ENCODE measurements around the gene MEGF11.

DNA sequence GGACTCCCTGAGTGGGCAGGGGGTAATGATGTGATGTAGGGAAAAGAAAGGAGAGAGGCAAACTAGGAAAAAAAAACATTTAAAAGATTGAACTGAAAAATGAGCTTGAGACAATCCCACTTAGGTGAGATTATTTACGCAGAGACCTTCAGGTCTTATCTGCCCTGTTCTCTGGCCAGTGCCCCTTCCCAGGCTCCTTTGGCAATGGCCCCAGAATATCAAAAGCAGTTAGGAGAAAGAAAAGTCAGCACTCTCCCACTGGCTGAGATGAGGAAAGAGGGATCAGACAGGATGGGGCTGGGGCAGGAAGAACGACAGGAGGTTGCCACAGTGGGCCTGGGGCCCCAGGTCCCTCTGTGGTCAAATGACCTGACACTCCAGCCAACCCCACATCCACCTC lies 105.4 kb downstream of the MEGF11 start:
- TF ChIP-seq POLR2A (IDR thresholded peaks at IDR 0.05) = no peak
- TF ChIP-seq, protein P1, sequence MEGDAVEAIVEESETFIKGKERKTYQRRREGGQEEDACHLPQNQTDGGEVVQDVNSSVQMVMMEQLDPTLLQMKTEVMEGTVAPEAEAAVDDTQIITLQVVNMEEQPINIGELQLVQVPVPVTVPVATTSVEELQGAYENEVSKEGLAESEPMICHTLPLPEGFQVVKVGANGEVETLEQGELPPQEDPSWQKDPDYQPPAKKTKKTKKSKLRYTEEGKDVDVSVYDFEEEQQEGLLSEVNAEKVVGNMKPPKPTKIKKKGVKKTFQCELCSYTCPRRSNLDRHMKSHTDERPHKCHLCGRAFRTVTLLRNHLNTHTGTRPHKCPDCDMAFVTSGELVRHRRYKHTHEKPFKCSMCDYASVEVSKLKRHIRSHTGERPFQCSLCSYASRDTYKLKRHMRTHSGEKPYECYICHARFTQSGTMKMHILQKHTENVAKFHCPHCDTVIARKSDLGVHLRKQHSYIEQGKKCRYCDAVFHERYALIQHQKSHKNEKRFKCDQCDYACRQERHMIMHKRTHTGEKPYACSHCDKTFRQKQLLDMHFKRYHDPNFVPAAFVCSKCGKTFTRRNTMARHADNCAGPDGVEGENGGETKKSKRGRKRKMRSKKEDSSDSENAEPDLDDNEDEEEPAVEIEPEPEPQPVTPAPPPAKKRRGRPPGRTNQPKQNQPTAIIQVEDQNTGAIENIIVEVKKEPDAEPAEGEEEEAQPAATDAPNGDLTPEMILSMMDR (IDR thresholded peaks at IDR 0.05) = no peak
